ENCODE results near the gene KDM2A.

DNA sequence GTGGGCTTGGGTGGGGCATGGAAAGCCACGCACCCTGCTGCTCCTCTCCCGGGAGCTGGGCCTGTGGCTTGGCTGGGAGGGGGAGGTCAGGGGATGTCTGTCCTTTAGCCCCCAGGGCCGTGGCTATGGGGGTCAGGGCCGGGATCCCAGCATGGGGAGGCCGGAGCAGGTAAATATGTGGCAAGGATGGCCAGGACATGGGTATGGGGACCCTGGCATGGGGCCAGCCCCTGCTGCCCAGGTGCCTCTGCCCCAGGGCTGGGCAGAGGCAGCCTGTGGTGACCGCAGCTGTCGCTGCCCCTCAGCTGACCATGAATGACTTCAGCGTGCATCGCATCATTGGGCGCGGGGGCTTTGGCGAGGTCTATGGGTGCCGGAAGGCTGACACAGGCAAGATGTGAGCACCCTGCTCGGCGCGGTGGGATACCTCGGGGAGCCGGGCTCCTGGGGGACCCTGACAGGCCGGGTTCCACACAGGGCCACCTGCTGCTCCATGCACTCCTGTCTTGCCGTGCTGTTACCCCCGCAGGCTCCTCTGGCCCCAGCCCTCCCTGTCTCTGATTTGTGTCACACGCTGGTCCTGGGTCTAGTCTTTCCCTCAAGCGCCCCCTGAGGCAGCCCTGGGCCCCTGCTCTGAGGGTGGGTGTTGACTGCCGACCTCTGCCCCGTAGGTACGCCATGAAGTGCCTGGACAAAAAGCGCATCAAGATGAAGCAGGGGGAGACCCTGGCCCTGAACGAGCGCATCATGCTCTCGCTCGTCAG, 161.9 kb downstream of the KDM2A start:
- TF ChIP-seq, protein P1, sequence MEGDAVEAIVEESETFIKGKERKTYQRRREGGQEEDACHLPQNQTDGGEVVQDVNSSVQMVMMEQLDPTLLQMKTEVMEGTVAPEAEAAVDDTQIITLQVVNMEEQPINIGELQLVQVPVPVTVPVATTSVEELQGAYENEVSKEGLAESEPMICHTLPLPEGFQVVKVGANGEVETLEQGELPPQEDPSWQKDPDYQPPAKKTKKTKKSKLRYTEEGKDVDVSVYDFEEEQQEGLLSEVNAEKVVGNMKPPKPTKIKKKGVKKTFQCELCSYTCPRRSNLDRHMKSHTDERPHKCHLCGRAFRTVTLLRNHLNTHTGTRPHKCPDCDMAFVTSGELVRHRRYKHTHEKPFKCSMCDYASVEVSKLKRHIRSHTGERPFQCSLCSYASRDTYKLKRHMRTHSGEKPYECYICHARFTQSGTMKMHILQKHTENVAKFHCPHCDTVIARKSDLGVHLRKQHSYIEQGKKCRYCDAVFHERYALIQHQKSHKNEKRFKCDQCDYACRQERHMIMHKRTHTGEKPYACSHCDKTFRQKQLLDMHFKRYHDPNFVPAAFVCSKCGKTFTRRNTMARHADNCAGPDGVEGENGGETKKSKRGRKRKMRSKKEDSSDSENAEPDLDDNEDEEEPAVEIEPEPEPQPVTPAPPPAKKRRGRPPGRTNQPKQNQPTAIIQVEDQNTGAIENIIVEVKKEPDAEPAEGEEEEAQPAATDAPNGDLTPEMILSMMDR (conservative IDR thresholded peaks at IDR 0.05): no peak
- no peak for TF ChIP-seq EZH2 (IDR thresholded peaks at IDR 0.05; ENCODE audit: low read depth)
